GM21737 (cell line): Measurements from ENCODE around the gene NOL7.

ENCODE experiments used
- ATAC-seq: cut with Tn5 transposase; IDR thresholded peaks from one replicate; pipeline ENCODE4 v1.9.1; 2021; ENCODE audit warnings: mild to moderate bottlenecking, moderate library complexity; ENCODE audit not compliant: unreplicated experiment

Gene NOL7

DNA sequence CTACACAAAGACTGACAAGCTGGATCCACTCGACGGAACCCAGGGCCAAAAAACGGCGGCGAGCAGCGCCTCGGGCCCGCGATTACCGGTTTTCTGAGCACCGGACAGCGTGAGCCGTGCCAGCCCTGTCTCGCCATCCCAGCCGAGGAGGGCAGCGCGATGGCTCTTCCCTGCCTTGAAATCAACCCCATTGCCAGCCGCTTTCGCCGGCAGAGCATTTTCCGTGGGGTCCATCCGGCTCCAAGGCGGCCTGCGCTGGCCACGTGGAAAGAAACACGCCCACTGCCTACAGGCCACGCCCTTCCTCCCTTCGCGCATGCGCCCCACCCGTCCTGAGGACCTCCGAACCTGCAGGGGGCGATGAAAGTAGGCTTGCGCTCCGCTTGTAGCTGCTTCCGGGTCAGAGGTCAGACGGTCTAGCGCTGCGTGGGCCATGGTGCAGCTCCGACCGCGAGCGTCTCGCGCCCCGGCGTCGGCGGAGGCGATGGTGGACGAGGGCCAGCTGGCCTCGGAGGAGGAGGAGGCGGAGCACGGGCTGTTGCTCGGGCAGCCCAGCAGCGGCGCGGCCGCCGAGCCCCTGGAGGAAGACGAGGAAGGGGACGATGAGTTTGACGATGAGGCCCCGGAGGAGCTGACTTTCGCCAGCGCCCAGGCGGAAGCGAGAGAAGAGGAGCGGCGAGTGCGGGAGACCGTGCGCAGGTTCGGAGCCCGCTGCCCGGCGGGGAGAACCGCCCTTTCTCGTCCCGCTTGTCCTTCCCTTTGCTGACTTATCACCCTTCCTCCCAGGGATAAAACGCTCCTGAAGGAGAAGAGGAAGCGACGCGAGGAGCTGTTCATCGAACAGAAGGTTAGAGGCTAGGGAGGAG lies at the start of gene NOL7:
Gene NOL7 (plus strand): TSS at position 410 of the 866 bp plus-strand sequence. CDS start 24 bp downstream, at position 434.
- peak; percentile 89 for ATAC-seq

DNA sequence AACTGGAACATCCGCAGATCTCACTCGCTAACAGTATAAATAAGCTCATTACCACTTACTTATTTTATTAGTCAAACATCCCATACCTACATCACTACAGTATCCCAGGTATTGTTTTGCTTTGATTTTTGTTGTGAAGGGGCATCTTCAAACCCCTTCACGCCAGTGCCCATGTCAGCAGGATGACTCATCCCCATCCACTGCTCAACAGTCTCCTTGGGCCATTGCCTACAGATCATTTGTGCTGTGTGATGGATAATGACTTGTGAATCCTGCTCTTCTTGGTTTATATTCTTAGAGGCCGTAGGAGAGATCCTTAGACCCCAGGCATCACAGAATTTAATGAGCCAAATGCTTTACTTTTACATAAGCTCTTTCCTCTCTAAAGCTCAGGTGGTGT lies 49.2 kb upstream of the NOL7 start:
- ATAC-seq = no peak

GRCh38 chr6:13566500-13566899 lies 48.6 kb upstream of the NOL7 start:
- ATAC-seq = no peak

- ATAC-seq = no peak
Observed at GRCh38 chr6:13568970-13569369, 46.2 kb upstream of the NOL7 start.

- ATAC-seq = no peak
Observed at GRCh38 chr6:13572240-13572639, 42.9 kb upstream of the NOL7 start.

DNA sequence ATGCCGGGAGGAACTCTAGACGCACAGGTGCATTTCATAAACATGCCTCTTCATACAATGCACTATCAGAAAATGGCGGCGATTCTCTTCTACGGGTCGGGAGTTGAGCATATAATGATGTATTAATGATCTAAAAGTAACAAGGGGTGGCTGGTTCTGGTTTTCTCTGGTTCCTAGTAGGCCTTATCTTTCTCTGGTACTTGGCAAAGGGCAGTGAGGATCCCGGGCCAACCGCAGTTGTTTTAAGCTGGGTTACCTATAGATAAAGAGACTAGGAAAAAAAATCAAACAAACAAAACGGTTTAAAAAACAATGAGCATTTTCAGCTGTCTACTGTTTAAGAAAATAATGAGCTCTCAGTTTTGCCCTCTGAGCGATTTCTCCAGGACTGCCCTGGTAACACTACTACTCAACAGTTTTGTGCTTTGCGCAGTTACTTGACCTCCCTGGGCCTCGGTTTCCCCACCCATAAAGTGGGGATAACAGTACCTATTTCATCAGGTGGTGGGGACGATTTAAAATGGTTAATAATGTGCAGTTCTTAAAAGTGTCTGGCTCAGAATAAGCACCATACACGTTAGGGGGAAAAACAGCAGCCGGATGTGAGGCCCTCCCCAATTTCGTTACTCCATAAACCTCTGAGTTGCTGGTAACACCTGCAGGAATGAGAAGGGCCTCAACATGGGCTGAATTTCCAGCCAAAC lies 42.0 kb upstream of the NOL7 start:
- no peak for ATAC-seq

GRCh38 chr6:13573669-13574110 lies 41.4 kb upstream of the NOL7 start:
- no peak for ATAC-seq

- ATAC-seq = peak; percentile 83
Observed at GRCh38 chr6:13574149-13574570, 41.0 kb upstream of the NOL7 start.

- ATAC-seq = peak; percentile 56
Observed at GRCh38 chr6:13574571-13575376, 40.4 kb upstream of the NOL7 start, which contains the start of gene SIRT5. Gene SIRT5, plus strand, starts transcription at chr6:13574601. Its CDS starts 9,510 bp downstream, at chr6:13584111.

- ATAC-seq = no peak
Observed at GRCh38 chr6:13575377-13575775, 39.8 kb upstream of the NOL7 start.

GRCh38 chr6:13576017-13576416 lies 39.1 kb upstream of the NOL7 start:
- no peak for ATAC-seq

- ATAC-seq = no peak
Observed at GRCh38 chr6:13577926-13578325, 37.2 kb upstream of the NOL7 start.

DNA sequence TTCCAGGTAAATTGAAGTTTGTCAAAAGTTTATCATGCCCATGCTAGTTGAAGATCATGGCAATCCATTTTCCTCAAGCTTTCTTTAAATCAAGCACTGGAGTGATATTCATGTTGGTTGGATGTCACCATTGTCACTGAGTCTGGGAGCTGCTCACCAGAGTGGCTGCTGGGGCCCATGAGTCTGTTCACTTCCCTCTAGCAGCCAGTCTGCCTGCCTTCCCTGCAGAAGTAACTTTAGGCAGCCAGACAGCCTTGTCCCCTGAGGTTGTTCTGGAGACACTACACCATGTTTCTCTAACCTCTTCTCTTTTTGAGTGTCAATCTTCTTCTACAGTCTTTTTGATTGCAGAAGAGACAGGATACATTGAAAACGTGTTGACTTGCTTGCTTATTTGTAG lies 35.2 kb upstream of the NOL7 start:
- ATAC-seq = no peak

DNA sequence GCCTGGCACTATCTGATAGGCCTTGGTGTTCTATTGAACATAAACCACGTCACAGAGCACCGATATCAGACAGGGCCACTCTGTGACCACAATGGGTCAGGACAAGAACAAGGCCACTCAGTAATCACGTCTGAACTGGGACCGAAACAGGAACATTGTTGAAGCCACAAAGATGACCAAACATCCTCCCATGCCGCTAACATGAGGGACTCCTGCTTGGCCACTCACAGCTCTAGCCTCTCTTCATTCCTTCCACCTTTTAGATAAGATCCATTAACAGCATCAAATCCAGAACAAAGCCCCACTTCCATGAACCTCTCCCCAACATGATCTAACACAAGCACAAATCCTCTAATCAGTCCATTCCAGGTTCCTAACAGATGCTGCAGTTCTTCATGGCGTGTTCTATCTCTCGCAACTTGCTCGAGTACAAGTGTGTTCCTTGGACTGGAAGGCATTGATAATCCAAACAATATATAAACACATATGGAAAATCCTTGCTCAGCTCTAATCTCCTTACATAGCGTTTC lies 33.4 kb upstream of the NOL7 start:
- no peak for ATAC-seq

DNA sequence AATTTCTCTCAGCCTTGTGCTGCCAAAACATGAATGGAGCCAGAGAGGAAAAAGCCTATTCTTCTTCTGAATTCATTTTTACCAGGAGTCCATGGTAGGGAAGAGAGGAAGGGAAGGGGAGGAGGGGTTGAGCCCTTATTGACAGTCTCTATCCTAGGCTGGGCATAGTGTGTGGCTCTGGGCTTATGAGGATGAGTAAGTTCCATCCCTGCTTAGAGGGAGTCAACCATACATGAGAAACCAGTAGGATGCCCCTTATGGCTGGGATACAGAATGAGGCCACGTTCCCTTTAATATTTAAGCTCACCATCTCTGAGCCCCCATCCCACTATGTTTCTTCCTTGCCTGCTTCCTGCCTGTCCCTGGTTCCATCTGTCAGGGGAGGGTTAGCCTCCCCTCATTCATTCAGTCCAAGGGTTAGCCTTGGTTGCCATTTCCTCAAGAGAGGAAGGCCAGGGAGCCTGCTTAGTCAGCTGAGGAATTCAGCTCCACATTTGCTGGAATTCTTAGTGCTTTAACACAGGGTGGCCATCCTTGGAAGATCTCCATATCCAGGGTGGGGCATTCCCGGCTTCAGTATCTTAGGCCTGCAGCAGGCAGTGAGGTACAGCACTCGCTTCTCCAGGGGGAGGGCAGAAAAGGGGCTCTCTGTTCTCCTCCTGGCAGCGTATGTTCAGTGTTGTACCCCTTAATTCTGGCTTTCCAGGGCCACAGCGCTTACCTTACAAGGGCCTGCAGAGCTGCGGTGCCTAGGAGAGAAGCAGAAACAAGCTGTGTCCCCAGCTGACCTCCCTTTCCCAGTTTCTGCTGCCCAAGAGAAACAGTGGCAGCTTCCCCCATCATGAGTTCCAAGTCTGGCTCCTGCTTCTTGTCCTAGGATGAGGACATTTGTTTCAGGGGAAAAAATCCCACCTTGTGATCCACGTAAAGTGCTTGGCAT lies 28.3 kb upstream of the NOL7 start:
- no peak for ATAC-seq

DNA sequence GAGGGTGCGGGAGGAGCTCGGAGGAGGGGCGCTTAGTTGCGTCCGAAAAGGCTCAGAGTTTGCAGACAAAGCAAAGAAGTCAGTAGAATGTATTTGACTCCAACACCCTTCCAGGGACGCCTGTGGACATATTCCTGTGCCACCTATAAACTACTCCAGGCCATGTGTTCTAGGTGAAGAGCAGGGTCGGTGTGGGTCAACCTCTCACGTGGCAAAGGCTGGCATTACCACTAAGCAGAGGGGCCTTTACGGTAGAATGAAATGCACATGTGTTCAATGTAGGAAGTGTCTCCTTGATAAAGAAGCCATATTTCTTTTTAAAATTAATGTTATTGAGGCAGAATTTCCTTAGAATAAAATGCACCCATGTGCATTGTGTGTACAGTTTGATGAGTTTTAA lies 25.3 kb upstream of the NOL7 start:
- ATAC-seq = no peak

DNA sequence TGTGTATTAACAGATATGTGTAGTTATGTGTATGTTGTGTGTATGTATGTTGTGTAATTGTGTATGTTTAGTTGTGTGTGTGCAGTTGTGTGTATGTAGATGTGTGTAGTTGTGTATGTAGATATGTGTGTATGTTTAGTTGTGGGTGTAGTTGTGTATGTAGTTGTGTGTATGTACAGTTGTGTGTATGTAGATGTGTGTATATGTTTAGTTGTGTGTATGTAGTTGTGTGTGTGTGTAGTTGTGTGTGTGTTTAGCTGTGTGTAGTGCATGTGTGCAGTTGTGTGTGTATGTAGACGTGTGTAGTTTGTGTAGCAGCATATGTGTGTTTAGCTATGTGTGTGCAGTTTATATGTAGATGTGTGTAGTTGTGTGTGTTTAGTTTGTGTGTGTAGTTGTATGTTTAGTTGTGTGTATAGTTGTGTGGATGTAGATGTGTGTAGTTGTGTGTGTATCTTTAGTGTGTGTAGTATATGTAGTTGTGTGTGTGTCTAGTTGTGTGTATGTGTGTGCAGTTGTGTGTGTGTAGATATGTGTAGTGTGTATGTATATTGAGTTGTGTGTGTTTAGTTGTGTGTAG lies 24.5 kb upstream of the NOL7 start:
- no peak for ATAC-seq

- ATAC-seq = no peak
Observed at GRCh38 chr6:13591205-13591921, 23.8 kb upstream of the NOL7 start.

DNA sequence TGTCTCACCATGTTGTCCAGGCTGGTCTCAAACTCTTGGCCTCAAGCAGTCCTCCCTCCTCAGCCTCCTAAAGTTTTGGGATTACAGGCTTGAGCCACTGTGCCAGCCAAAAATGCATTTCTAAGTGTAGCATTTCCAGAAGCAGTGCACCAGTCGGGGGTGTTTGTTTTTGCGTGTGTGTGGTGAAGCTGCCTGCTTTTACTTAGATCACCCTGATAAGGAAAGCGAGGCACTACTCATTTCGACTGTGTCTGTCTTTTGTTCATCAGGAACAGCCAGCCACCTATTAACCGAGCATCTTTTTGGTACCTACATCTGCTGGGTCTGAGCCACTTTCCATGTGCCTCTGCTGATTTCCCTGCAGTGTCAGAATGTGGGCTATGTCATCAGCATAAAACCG lies 22.0 kb upstream of the NOL7 start:
- no peak for ATAC-seq
